Measurements from ENCODE around the gene PRKCE. TPM values are rescaled to one million over a fixed set of nuclear protein-coding genes. Genes with fewer than 3 reads are reported as not detected.

Gene PRKCE
- total and polyA plus RNA-seq, 4 donors: 2.5 to 38.6 (median 5.8) TPM

DNA sequence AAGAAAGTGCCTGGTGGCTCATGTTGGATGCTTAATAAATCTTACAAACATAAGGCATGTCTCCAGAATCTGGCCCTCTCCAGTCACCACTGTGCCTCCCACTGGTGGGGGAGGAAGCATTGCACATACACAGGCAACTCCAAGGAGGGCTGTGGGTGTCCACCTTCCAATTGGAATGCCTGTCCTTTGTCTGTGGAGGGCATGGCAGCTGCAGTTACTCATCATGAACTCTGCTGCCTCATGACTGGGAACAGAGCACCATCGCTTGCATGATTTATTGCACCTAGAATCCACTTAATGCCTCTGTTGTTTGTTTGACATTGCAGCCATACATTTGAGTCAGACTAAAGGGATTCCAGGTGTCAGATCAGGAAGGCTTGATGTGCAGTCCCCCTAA lies 278.9 kb downstream of the PRKCE start (continued):
- TF ChIP-seq, protein P1, sequence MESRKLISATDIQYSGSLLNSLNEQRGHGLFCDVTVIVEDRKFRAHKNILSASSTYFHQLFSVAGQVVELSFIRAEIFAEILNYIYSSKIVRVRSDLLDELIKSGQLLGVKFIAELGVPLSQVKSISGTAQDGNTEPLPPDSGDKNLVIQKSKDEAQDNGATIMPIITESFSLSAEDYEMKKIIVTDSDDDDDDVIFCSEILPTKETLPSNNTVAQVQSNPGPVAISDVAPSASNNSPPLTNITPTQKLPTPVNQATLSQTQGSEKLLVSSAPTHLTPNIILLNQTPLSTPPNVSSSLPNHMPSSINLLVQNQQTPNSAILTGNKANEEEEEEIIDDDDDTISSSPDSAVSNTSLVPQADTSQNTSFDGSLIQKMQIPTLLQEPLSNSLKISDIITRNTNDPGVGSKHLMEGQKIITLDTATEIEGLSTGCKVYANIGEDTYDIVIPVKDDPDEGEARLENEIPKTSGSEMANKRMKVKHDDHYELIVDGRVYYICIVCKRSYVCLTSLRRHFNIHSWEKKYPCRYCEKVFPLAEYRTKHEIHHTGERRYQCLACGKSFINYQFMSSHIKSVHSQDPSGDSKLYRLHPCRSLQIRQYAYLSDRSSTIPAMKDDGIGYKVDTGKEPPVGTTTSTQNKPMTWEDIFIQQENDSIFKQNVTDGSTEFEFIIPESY (IDR thresholded peaks at IDR 0.05): no peak
- no peak for TF ChIP-seq EGR1 (IDR thresholded peaks at IDR 0.05; ENCODE audit: low read depth in 2 of 2)

DNA sequence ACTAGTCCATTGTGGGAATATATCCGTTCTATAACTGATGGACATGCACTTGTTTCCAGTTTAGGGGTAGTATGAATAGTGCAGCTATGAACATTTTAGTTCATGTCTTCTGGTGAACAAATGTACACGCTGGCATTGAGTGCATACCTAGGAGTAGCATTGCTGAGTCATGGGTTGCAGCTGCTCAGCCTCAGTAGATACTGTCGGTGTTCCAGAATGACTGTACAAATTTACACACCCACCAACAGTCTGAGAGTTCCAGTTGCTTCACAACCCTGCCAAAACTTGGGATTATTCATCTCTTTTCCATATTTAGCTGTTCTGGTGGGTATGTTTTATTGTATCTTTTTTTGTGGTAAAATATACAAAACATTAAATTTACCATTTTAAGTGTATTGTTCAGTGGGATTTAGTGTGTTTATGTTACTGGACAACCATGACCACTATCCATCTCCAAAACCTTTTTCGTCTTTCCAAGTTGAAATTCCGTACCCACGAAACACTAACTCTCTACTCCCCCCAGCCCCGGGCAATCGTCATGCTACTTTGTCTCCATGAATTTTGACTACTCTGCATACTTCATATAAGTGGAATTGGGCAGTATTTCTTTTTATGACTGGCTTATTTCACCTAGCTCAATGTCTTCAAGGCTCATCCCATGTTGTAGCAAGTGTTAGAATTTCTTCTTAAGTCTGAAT lies 281.0 kb downstream of the PRKCE start:
- Histone ChIP-seq H3K9ac (ENCODE audit: low read depth in 1 of 2, low read length in 2 of 2) (no peak overlapping the region), H3K27me3 (ENCODE audit: control insufficient read depth in 4 of 4, insufficient read depth in 4 of 4, low read length in 3 of 4) (no peaks in the 10 kb centered on the region), H3K9me3 (ENCODE audit: control insufficient read depth in 4 of 4, low read length in 3 of 4) (no peaks in the 10 kb centered on the region), H3K4me3 (ENCODE audit: low read depth in 1 of 3, low read length in 3 of 3) (no peak overlapping the region), H3K27ac (ENCODE audit: low read depth in 1 of 2, low read length in 2 of 2) (no peak overlapping the region), H3K4me1 (ENCODE audit: control insufficient read depth in 4 of 4, insufficient read depth in 4 of 4, low read length in 3 of 4) (peaks cover 0 to 5% (median 2%) of the 10 kb centered on the region in 4 donors), H3K36me3 (ENCODE audit: control insufficient read depth in 4 of 4, insufficient read depth in 3 of 4, low read depth in 1 of 4, low read length in 3 of 4) (no peaks in the 10 kb centered on the region)
- 95% methylated on average over 8 of the region's 8 CpGs for WGBS
- DNase-seq (ENCODE audit: low spot score): no peak
- TF ChIP-seq GABPA (IDR thresholded peaks at IDR 0.05 in 1 of 2, conservative IDR thresholded peaks at IDR 0.05 in 1 of 2) (no peak), EGR1 (IDR thresholded peaks at IDR 0.05; ENCODE audit: low read depth in 2 of 2) (no peak), TAF1 (conservative IDR thresholded peaks at IDR 0.05) (no peak), NR2F2 (IDR thresholded peaks at IDR 0.05) (no peak), HNF4A (conservative IDR thresholded peaks at IDR 0.05) (no peak), SP1 (IDR thresholded peaks at IDR 0.05) (no peak), YY1 (IDR thresholded peaks at IDR 0.05) (no peak), RAD21 (IDR thresholded peaks at IDR 0.05) (no peak), HNF4G (IDR thresholded peaks at IDR 0.05) (no peak)
- TF ChIP-seq, protein P1 (IDR thresholded peaks at IDR 0.05): no peak
- TF ChIP-seq, protein P2, sequence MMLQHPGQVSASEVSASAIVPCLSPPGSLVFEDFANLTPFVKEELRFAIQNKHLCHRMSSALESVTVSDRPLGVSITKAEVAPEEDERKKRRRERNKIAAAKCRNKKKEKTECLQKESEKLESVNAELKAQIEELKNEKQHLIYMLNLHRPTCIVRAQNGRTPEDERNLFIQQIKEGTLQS (IDR thresholded peaks at IDR 0.05): no peak
- TF ChIP-seq, protein P3, sequence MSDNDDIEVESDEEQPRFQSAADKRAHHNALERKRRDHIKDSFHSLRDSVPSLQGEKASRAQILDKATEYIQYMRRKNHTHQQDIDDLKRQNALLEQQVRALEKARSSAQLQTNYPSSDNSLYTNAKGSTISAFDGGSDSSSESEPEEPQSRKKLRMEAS (IDR thresholded peaks at IDR 0.05): no peak
- TF ChIP-seq, protein P4, sequence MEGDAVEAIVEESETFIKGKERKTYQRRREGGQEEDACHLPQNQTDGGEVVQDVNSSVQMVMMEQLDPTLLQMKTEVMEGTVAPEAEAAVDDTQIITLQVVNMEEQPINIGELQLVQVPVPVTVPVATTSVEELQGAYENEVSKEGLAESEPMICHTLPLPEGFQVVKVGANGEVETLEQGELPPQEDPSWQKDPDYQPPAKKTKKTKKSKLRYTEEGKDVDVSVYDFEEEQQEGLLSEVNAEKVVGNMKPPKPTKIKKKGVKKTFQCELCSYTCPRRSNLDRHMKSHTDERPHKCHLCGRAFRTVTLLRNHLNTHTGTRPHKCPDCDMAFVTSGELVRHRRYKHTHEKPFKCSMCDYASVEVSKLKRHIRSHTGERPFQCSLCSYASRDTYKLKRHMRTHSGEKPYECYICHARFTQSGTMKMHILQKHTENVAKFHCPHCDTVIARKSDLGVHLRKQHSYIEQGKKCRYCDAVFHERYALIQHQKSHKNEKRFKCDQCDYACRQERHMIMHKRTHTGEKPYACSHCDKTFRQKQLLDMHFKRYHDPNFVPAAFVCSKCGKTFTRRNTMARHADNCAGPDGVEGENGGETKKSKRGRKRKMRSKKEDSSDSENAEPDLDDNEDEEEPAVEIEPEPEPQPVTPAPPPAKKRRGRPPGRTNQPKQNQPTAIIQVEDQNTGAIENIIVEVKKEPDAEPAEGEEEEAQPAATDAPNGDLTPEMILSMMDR (IDR thresholded peaks at IDR 0.05; ENCODE audit: low read depth, low read length, missing input control): no peak

All from liver (tissue), 9 donors.